Measurements from ENCODE around the gene MGRN1. TPM values are rescaled to one million over a fixed set of nuclear protein-coding genes. Genes with fewer than 3 reads are reported as not detected.
A peak's percentile ranks its signal among the peaks of the same experiment; 100 is the strongest.

Gene MGRN1
- total and polyA plus RNA-seq, 2 of the 13 experiments (the other 11 are each of a cell fraction or from before 2014, with no cell fraction given), result 11.9 to 12.6 TPM

DNA sequence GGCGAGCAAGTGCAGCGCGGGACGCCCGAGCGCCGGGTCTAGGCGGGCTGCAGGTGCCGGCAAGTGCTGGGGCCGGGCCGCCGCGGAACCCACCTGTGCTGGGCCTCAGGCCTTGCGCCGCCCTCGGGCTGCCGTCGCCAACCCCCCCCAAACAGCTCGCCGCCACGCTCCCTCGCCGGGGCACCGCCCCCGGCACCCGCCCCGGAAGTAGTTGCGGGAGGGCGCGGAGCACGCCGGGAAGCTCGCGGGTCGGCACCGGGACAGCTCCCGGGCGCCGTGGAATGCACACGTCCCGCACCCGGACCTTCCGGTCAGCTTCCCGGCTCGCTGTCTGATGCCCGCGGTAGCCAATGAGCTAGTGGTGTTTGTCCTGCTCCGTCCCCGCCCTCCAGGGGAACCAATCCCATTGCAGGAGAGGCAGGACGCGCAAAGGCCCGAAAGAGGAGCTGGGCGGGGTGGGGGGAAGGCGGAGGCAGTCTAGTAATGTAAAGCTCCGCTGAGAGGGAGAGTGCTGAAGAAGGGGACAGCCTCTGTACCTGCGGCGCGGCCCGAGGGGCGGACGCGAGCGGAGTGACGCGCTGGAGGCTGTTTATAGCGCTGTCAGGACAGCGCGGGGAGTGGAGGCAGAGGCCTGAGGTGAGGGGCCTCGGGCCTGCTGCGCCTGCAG lies 109.6 kb downstream of the MGRN1 start, which contains the start of the genes ANKS3 and DNAAF8 (continued):
- TF ChIP-seq, protein P1, sequence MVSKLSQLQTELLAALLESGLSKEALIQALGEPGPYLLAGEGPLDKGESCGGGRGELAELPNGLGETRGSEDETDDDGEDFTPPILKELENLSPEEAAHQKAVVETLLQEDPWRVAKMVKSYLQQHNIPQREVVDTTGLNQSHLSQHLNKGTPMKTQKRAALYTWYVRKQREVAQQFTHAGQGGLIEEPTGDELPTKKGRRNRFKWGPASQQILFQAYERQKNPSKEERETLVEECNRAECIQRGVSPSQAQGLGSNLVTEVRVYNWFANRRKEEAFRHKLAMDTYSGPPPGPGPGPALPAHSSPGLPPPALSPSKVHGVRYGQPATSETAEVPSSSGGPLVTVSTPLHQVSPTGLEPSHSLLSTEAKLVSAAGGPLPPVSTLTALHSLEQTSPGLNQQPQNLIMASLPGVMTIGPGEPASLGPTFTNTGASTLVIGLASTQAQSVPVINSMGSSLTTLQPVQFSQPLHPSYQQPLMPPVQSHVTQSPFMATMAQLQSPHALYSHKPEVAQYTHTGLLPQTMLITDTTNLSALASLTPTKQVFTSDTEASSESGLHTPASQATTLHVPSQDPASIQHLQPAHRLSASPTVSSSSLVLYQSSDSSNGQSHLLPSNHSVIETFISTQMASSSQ (IDR thresholded peaks at IDR 0.05; ENCODE audit: low read depth), result no peak
- TF ChIP-seq, protein P1 (CRISPR knock-in tag; IDR thresholded peaks at IDR 0.05; ENCODE audit: borderline replicate concordance), result peak; percentile 44; the same call in 1 of the 2 replicates
- peak; percentile 57; the same call in 1 of the 2 replicates for TF ChIP-seq MAZ (IDR thresholded peaks at IDR 0.05; ENCODE audit: borderline replicate concordance, low read depth, low read length)
- TF ChIP-seq MAZ (CRISPR knock-in tag; IDR thresholded peaks at IDR 0.05; ENCODE audit: low read depth), result peak; percentile 91
- peak; percentile 28; the same call in 1 of the 2 replicates for TF ChIP-seq ZNF629 (CRISPR knock-in tag; conservative IDR thresholded peaks at IDR 0.05)
- TF ChIP-seq MYC (CRISPR knock-in tag; IDR thresholded peaks at IDR 0.05; ENCODE audit: borderline replicate concordance), result peak; percentile 91
- 0 out of 2 replicates have a peak, but pooled peaks have one; percentile 2 for TF ChIP-seq ZNF546 (CRISPR knock-in tag; conservative IDR thresholded peaks at IDR 0.05)

Data from HepG2 (cell line).